ENCODE data around the gene PRPF40B.

DNA sequence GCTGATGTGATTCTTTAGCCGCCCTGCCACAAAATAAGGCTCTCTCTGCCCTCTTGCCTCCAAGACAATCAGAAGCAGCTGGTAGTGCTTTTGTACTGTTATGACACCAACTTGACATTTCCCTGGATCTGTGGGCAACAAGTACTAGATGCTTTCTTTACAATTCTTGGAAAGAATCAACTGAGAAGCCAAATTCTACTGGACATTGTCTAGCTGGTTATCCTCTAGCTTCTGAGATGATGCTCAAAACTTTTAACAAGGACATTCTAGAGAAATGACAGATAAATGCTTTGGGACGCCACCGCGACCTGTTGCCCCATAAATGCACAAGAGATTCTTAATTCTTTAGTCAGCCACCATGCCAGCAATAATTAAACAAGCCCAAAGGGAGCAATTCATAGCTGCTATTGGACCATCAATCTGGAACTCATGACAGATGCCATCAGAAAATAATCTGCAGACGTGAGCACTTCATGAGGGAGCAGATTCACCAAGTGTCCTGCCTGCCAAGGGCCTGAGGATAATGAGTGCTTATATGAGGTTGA is 61.0 kb downstream of the PRPF40B start:
- TF ChIP-seq POLR2AphosphoS5 (IDR thresholded peaks at IDR 0.05): no peak
- no peak for TF ChIP-seq POLR2A (IDR thresholded peaks at IDR 0.05)
- TF ChIP-seq, protein P1, sequence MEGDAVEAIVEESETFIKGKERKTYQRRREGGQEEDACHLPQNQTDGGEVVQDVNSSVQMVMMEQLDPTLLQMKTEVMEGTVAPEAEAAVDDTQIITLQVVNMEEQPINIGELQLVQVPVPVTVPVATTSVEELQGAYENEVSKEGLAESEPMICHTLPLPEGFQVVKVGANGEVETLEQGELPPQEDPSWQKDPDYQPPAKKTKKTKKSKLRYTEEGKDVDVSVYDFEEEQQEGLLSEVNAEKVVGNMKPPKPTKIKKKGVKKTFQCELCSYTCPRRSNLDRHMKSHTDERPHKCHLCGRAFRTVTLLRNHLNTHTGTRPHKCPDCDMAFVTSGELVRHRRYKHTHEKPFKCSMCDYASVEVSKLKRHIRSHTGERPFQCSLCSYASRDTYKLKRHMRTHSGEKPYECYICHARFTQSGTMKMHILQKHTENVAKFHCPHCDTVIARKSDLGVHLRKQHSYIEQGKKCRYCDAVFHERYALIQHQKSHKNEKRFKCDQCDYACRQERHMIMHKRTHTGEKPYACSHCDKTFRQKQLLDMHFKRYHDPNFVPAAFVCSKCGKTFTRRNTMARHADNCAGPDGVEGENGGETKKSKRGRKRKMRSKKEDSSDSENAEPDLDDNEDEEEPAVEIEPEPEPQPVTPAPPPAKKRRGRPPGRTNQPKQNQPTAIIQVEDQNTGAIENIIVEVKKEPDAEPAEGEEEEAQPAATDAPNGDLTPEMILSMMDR (IDR thresholded peaks at IDR 0.05): no peak
